WERI-Rb-1 (cell line): Measurements from ENCODE around the gene SLC24A2.

ENCODE experiments used
- DNase-seq: peaks from one replicate; pipeline ENCODE4 v3.0.0-alpha.2; 2020
- H3K27ac ChIP-seq: fragments of 250-450 bp; sonication (Bioruptor Pico); 2 replicates; pipeline ENCODE4 v1.5.1; 2020; ENCODE audit warnings: mild to moderate bottlenecking, moderate library complexity
- H3K27me3 ChIP-seq: fragments of 250-450 bp; sonication (Bioruptor Pico); 2 replicates; pipeline ENCODE4 v1.5.1; 2021; ENCODE audit warnings: mild to moderate bottlenecking, low read depth, moderate library complexity; ENCODE audit not compliant: insufficient read depth, severe bottlenecking
- H3K36me3 ChIP-seq: fragments of 250-450 bp; sonication (Bioruptor Pico); 2 replicates; pipeline ENCODE4 v1.5.1; 2020; ENCODE audit warnings: mild to moderate bottlenecking, moderate library complexity
- H3K4me3 ChIP-seq: 2 replicates; pipeline ENCODE4 v1.5.1; 2011; ENCODE audit warnings: low read depth, mild to moderate bottlenecking, control low read depth, low read length
- H3K9me3 ChIP-seq: fragments of 250-450 bp; sonication (Bioruptor Pico); 2 replicates; pipeline ENCODE4 v1.5.1; 2021; ENCODE audit warnings: mild to moderate bottlenecking, moderate library complexity; ENCODE audit not compliant: severe bottlenecking
- CTCF ChIP-seq: IDR thresholded peaks from 2 replicates; pipeline ENCODE4 v1.5.1; 2011; ENCODE audit warnings: low read depth, mild to moderate bottlenecking, control low read depth, inconsistent platforms, low read length

SLC24A2 gene

GRCh38 chr9:19781240-19781639 lies 7.6 kb downstream of the SLC24A2 start:
- Histone ChIP-seq H3K9me3 (no peaks in the 10 kb centered on the region), H3K27me3 (no peaks in the 10 kb centered on the region), H3K4me3 (no peak overlapping the region), H3K27ac (no peak overlapping the region), H3K36me3 (no peaks in the 10 kb centered on the region)
- DNase-seq = no peak
- TF ChIP-seq CTCF = no peak

- no peak for TF ChIP-seq CTCF
- no peaks in the 10 kb centered on the region for H3K36me3 ChIP-seq
- H3K27me3 ChIP-seq = no peaks in the 10 kb centered on the region
- no peak overlapping the region for H3K27ac ChIP-seq
- H3K9me3 ChIP-seq = no peaks in the 10 kb centered on the region
- no peak for DNase-seq
- no peak overlapping the region for H3K4me3 ChIP-seq
Observed at GRCh38 chr9:19771446-19771845, 17.4 kb downstream of the SLC24A2 start.

GRCh38 chr9:19770973-19771372 lies 17.9 kb downstream of the SLC24A2 start:
- no peak overlapping the region for H3K27ac ChIP-seq
- no peak for DNase-seq

GRCh38 chr9:19769213-19769612 lies 19.6 kb downstream of the SLC24A2 start:
- no peak for DNase-seq
- 0 out of 2 replicates have a peak, but pooled peaks have one; percentile 27 for TF ChIP-seq CTCF

More at GRCh38 chr9:19770973-19771372, 17.9 kb downstream of the SLC24A2 start:
- TF ChIP-seq CTCF = no peak
- H3K4me3 ChIP-seq = no peak overlapping the region
- H3K9me3 ChIP-seq = no peaks in the 10 kb centered on the region
- H3K27me3 ChIP-seq = no peaks in the 10 kb centered on the region
- no peaks in the 10 kb centered on the region for H3K36me3 ChIP-seq

GRCh38 chr9:19768798-19769197 lies 20.0 kb downstream of the SLC24A2 start:
- no peak for TF ChIP-seq CTCF
- Histone ChIP-seq H3K27ac (no peak overlapping the region), H3K27me3 (no peaks in the 10 kb centered on the region), H3K4me3 (no peak overlapping the region), H3K36me3 (no peaks in the 10 kb centered on the region), H3K9me3 (no peaks in the 10 kb centered on the region)
- no peak for DNase-seq

More at GRCh38 chr9:19769213-19769612, 19.6 kb downstream of the SLC24A2 start:
- Histone ChIP-seq H3K9me3 (no peaks in the 10 kb centered on the region), H3K27me3 (no peaks in the 10 kb centered on the region), H3K4me3 (no peak overlapping the region), H3K27ac (no peak overlapping the region), H3K36me3 (no peaks in the 10 kb centered on the region)

- Histone ChIP-seq H3K4me3 (no peak overlapping the region), H3K27ac (no peak overlapping the region), H3K9me3 (no peaks in the 10 kb centered on the region), H3K27me3 (no peaks in the 10 kb centered on the region), H3K36me3 (no peaks in the 10 kb centered on the region)
- no peak for TF ChIP-seq CTCF
- DNase-seq = no peak
Observed at GRCh38 chr9:19759066-19759465, 29.8 kb downstream of the SLC24A2 start.
